Activated CD8-positive, alpha-beta memory T cell treated with anti-CD3 and anti-CD28 coated beads, Interleukin-2, amount 50 U/mL, for 1 hour (primary cell): ENCODE results near the gene PRDX1.
A peak's percentile ranks its signal among the peaks of the same experiment; 100 is the strongest.

ENCODE experiments used
- DNase-seq: peaks from one replicate; pipeline ENCODE4 v3.0.0-alpha.2; 2020; ENCODE audit errors: extremely low read depth

The PRDX1 gene

DNA sequence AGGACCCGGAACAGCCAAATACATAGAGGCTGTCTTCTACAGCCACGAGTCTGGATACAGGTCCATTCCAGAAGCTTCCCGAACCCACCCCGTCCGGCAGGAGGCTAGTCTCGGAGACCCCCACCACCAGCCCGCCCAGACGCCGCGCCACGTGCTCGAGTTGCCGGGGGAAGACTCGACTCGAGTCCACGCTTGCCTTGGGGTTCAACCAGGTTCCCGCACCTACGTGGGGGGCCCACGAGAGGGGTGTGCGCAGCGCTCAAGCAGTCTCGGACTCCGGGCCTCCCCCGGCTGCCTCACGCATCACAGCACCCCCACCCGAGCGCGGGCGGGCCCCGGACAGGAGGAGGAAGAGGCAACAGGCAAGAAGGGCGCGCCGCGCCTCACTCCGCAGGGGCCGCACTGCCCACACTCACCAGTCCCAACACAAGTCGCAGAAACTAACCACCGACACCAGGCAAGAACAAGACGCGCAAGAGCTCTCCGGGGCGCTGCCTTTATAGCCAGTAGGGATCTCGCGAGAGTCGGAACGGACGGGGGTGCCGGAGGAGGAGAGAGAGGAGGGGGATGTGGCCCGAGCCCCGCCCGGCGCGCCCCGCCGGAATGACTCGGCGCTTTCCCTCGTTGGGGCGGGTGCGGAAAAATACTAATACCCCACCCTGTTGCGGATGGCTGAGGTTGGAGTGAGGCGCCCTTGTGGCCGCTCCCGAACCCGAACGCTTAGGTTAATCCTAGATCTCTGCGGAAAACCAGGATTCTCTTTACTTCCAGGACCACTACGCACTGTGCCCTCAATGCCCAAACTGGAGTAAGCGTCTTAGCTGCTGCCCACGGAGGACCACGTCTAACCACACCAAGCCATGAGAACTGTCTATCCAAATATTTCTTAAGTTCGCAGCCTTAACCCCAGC, at the start of gene PRDX1:
TSS of gene PRDX1 (minus strand) at position 472 of the 911 bp plus-strand sequence. CDS start 2,841 bp downstream, outside the sequence.
- DNase-seq, result peak; percentile 91

DNA sequence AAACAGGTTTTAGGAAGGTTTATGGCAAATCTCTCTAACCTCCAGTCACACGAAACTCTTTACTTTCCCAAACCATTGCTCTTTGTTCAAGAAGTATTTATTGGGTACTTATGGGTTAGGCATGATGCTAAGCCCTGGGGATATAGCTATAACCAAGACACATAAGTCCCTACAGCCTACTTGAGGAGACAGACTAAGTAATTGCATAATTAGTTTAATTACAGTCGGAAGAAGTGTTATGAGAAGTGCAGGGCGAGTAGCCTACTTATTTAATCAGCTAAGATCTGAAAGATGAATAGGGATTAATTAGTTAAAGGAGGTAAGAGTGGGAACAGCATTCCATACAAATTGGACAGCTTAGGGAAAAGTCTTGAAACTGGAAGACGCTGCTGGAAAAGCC, 48.9 kb upstream of the PRDX1 start:
- no peak for DNase-seq

DNA sequence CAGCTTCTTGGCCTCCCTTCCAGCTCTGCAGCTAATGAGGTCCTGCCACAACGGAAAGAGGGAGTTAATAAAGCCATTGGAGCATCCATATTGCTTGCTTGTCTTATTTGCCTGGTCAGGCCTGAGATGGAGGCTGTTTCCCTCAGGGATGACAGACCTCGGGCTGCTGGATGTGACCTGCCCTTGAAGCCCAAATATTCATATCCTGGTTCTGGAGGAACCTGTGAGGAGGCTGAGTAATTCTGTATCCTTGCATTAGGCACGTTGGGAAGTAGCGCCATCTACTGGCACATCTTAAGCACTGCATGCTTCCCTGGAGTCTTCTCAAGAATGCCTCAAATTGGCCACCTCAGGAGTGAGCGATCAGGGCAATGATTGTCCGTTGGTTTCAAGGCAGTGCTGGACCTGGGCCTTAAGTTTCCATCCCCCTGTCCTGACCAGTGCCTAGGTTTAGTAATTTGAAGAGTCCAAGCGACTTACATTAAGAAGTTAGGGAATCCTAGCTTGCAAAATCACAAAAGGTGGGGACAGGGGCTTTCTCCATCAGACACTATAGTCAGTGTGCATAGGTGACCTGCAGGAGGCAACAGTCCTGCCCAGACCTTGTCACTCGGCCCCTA, 48.4 kb upstream of the PRDX1 start:
- DNase-seq, result peak; percentile 36

DNA sequence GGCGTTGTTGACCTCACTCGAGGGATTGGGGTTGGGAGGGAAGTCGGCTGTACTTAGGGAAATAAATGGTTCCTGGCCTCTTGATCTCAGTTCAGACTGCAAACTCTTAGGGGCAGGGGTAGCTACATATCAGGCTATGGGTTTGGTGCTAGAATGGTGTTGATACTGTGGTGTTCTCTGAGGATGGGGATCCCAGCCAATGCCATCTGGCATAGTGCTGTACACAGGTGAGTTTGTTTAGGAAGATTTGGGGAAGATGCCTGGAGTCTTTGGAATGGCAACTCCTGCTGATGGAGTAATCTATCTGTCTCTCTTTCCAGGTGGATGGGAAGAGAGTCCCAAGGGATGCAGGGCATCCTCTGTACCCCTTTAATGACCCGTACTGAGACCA, 47.9 kb upstream of the PRDX1 start:
- DNase-seq, result no peak

DNA sequence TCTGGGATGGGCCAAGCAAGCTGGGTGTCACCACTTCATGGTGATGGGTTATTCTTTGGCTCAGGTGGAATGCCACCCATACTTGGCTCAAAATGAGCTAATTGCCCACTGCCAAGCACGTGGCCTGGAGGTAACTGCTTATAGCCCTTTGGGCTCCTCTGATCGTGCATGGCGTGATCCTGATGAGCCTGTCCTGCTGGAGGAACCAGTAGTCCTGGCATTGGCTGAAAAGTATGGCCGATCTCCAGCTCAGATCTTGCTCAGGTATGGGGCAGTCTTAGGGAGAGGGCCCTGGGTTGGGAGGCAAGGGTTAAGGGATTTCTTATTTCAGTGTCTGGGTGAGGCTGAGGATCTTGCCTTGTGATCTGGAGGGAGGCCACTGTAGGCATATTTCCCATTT, 46.7 kb upstream of the PRDX1 start:
- no peak for DNase-seq

DNA sequence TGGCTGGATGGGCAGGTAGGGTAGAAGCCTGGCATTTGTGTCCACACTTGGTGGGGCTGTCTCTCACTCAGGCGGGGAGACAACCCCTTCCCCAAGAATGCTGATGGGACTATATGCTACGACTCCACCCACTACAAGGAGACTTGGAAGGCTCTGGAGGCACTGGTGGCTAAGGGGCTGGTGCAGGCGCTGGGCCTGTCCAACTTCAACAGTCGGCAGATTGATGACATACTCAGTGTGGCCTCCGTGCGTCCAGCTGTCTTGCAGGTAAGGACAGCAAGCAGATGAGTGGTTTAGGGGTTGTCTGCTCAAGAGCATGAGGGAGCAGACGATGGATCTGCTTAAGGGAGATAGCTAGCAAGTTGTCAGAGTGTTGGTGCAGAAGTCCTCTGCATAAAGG, 46.2 kb upstream of the PRDX1 start:
- DNase-seq, result no peak

DNA sequence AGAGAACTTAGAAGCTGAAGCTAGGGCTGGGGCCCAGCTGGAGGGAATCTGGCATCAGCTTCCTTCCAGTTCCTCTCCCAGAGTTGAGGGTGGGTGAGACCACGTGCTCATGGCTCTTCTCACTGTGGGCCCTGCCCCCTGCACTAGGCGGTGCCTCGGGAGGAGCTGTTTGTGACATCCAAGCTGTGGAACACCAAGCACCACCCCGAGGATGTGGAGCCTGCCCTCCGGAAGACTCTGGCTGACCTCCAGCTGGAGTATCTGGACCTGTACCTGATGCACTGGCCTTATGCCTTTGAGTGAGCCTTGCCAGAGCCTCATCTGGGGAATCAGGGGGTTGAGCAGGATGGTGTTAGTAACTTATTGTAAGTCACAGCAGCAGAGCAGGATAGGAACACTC, 45.0 kb upstream of the PRDX1 start:
- DNase-seq, result no peak

DNA sequence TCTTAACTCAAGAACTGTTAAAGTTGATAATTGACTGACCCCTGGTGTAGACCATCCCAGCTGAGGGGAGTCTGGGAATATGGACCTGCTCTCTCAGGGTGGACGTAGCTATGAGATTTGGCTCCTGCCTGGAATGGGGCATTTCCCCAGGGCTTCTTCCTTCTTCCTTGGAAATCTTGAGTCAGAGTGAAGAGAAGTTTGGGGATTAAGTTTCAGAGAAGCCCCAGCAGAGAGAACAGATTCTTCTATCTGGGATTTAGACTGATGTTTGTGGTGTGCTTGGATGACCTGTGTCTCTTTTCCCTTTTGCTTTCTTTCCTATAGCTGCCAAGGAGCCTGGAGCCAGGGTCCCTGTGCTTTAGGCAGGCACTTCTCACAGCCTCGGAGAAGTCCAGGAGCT, 42.2 kb upstream of the PRDX1 start:
- DNase-seq, result no peak

DNA sequence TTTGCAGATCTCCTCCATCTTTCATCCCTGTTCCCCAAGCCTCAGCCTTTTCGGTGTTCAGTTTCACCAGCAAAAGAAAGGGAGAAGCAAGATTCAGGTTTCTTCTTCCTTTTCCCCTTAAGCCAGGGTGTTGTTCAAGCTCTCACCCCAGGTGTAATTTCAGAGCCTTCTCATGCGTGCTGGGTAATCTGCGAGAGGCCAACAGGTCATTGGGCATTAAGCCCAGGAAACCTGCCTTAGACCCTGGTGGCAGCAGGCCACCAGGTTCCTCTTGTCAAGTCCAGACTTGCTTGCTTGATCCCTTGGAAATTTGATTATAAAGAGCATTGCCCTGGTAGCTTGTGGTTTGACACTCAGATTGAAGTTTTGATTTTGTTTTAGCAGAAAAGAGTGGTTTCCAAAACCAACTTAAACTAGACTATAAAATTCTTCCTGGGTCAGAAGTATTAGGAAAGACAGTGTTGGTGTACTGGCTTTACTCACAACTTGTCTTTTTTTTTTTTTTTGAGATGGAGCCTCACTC, 35.8 kb upstream of the PRDX1 start:
- no peak for DNase-seq

DNA sequence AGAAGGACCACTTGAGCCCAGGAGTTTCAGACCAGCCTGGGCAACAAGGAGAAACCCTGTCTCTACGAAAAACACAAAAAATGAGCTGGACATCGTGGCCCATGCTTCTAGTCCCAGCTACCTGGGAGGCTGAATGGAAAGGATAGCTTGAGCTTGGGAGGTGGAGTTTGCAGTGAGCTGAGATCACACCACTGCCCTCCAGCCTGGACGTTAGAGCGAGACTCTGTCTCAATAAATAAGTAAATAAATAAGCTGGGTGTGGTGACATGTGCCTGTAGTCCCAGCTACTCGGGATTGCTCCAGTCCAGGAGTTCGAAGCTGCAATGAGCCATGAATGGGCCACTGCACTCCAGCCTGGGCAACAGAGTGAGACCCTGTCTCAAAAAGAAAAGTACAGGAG, 32.5 kb upstream of the PRDX1 start:
- DNase-seq, result no peak

DNA sequence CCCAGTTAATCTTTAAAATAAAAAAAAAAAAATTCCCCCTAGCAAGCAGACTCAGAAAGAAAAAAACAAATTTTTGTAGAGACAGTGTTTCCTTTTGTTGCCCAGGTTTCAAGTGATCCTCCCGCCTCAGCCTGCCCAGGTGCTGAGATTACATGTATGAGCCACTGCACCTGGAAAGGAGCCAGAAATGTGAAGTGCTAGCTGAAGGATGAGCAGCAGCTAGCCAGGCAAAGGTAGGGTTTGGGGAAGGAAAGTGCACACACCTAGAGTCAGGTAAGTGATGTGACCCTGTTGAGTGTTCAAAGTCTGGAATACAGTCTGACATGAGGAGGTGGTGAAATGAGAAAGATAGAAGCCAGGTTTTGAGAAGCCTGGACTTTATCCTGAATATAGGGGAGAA, 30.6 kb upstream of the PRDX1 start:
- DNase-seq, result no peak

DNA sequence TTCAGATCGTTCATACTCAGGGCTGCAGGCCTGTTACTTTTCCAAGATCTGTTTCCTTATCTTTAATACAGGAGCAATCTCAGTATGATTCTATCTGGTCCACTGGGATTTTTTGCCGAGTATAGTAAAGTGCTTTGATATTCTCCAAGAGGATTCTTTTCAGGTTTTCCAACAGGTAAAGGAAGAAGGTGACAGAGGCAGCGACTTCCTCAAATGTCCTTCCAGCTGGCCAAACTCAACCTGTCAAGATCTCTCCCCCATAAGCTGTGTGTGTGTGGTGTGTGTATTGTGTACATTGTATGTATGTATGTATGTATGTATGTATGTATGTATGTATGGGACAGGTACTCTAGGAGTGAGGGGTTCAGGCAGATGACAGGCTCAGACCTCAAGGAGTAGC, 30.0 kb upstream of the PRDX1 start:
- no peak for DNase-seq

DNA sequence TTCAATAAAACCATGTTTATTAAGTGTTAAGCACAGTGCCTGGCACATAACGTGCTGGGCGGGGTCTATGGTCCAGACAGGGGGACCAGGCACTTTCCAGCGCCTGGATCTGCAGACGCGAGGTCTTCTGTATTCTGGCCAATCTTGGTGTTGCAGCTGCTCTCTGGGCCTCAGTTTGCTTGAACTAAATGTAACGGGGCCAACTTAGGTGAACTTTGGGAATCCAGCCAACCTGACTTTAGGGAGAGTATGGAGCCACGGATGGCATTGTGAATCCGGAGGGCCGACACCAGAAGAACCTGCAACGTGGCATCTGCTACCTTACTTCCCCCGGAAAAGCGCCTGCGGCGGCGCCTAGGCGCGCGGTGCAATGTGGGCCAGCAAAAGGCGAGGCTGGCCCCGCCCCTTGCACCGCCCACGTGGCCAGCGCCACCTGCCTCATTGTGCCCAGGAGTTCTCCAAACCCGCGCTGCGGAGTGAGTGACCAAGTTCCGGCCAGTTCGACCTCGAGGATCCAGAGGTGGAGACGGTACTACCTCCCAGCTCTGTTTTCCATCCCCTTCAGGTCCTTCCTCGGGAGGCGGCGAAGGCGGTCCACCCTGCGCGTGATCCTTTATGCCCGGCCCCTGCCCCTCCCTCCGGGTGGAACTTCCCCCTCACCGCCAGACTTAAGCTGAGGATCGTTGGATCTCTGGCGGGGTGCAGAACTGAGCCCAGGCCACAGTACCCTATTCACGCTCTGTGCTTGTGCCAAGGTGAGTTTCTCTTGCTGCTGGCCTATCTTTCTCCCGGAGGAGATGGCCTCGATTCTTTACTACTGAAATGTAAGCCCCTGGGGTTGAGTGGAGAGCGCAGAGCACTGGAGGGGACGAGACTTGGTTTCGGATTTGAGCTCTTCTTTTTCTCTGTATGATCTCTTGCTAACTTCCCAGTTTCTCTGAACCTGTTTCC, 29.0 kb upstream of the PRDX1 start, which contains the start of gene AKR1A1:
TSS of gene AKR1A1 (plus strand) at position 426 of the 951 bp plus-strand sequence. CDS start 10,969 bp downstream, outside the sequence.
- DNase-seq, result peak; percentile 58

DNA sequence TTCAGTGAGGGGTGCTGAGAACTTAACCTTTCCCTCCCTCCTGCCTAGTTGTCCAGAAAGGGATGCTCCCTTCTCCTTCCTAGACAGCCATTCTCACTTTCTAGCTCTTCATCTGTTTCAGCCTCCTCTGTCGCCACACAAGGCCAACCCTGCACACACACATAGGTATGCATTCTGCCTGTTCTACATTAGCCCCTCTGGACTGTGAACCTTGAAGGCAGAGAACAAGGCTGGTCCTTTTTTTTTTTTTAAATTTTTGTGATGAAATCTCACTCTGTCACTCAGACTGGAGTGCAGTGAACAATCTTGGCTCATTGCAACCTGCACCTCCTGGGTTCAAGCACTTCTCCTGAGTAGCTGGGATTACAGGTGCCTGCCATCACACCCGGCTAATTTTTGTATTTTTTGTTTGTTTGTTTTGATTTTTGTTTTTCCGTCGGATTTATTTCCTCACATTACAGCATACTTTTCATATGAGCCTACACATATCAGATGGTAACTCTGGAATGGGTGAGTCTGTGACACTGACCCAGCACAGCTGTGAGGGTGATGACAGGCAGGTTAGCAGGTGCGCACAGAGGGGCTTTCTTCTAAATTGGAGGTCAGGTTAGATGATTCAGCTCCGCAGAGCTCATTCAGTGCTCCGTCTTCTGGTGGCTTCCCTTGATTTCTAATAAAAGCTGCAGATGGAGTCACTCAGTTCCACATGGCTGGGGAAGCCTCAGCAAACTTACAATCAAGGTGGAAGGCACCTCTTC, 24.0 kb upstream of the PRDX1 start:
- DNase-seq, result no peak

DNA sequence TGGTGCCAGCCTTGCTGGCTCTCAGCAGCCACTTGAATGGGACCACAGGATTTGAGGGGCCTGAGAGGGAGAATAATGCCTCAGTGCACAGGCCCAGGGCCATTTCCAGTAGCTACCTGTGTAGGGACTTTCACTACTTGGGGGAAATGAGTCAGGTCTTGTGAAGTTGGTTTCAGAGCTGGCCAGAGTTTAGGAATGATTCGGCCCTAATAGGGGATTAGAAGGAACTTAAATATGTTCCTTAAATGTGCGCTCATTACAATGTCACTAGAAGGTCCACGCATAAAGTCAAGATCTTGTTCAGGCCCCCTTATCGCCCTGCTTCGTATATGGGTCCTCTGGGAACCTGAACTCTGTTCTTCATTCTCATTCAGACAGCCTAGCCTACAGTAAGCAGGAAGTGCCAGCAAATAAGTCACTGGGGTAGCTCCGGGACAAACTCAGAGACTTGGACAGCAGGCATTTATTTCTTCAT, 23.4 kb upstream of the PRDX1 start:
- no peak for DNase-seq

DNA sequence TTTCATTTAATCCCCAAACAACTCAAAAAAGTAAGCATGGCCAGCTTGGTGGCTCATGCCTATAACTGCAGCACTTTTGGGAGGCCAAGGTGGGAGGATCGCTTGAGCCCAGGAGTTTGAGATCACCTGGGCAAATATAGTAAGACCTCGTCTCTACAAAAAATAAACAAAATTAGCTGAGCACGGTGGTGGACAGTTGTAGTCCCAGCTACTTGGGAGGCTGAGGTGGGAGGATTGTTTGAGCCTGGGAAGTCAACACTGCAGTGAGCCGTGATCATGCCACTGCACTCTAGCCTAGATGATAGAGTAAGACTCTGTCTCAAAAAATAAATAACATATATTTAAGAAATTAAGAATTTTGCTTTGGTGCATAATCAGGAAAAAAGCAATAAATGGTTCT, 22.8 kb upstream of the PRDX1 start:
- DNase-seq, result no peak

DNA sequence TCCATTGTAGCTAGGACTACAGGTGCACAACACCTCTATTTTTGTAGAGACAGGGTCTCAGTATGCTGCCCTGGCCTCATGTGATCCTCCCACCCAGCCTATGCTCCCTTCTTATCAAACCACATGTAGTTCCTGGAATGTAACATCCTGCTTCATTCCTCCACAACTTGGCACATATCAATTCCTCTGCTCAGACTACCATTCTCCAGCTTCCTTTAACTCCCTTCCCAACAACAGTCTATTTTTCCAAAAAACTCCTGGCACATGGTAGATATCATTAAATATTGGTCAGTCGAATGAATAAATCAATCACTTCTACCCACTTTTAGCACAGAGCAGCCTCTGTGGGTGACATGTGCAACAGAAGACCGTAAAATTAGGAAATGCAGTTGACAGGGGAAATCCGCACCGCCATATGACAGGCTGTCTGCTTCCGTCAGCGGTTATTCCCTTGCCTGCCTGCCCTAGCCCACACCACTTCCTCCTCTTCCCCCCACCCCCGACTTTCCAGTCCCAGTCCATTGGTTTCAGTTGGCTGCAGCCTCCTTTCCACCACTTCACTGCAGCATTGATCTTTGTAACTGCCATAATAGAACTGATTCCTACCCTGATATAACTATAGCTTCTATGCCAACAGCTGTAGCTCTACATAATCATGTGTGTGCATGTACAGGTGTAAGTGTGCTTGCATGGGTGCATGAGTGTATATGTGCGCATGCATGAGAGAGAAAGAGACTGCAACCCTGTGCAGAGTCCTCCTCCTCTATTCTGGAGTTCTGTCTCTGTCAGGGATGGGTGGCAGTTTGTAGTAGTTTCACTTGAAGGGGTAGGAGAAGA, 22.1 kb upstream of the PRDX1 start:
- DNase-seq, result peak; percentile 52

DNA sequence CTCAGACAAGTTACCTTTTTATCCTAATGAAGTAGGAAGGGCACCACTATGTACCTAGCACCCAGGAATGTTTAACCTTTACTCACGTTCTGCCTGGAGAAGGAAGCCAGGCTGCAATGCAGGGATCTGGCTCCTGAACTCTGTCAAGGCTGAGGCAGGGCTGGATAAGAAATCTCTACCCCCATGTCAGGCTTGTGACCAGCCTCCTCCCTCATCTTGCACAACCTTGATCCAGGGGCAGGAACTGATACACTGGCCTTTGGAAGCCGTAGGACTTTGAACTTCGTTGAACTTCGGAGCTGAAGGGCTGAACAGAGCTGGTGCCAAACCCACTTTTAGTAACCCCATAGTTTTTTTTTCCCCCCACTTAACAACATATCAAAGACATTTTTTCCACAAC, 20.9 kb upstream of the PRDX1 start:
- no peak for DNase-seq

DNA sequence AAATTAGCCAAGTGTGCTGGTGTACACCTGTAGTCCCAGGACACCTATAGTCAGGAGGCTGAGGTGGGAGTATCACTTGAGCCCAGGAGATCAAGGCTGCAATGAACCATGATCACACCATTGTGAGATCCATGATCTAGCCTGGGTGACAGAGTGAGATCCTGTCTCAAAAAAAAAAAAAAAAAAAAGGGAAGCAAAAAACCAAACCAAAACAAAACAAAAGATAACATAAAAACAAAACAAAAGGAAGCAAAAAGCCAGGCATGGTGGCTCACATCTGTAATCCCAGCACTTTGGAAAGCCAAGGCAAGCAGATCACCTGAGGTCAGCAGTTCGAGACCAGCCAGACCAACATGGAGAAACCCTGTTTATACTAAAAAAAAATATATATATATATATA, 19.5 kb upstream of the PRDX1 start:
- DNase-seq, result no peak

DNA sequence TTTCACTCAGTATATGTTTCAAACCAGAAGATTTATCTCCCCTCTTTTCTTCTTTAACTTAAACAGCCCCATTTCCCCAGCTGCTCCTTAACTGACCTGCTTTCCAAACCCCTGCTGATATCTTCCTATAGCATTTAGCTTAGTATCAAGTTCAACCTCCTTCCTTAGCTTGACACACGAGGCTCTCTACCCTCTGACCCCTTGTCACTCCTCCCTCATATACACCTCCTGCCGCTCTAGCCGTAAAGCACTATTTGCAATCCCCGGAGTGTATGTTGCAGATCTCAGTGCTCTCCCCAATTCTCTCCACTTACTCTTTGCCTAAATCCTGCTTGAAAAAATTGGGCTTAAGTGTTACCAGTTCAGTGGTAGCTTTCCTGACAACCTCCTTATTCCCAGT, 15.2 kb upstream of the PRDX1 start:
- no peak for DNase-seq
